Sigmoid colon (tissue), 4 donors: Measurements from ENCODE around the gene PCNX1.

Source experiments
- POLR2A ChIP-seq, 2 donors: fragments of 450-650 bp; IDR thresholded peaks; one replicate each; pipeline ENCODE4 v1.6.1; 2016; ENCODE audit warnings: antibody characterized with exemption in 2 of 2, mild to moderate bottlenecking in 2 of 2, moderate library complexity in 2 of 2
- POLR2AphosphoS5 ChIP-seq, 4 donors: sonication (generic); formaldehyde crosslinking; IDR thresholded peaks; one replicate each; pipeline ENCODE4 v1.6.1; 2017; ENCODE audit warnings: antibody characterized with exemption in 4 of 4

- TF ChIP-seq POLR2AphosphoS5 (IDR thresholded peaks at IDR 0.05) (no peak), POLR2A (IDR thresholded peaks at IDR 0.05) (no peak)
These were observed 123.7 kb downstream of the PCNX1 start for GRCh38 chr14:71031000-71031399.
